Measurements from ENCODE around the gene ARSG. TPM values are rescaled to one million over a fixed set of nuclear protein-coding genes. Genes with fewer than 3 reads are reported as not detected.

Gene ARSG
- polyA plus RNA-seq, 1 donor from 2014 or later = 16.9 TPM

- Histone ChIP-seq H3K36me3 (ENCODE audit: insufficient read depth, low read length) (no peaks in the 10 kb centered on the region), H3F3A (ENCODE audit: insufficient read depth, low read length, poor library complexity, severe bottlenecking) (no peaks in the 10 kb centered on the region), H3K79me2 (replicated peaks; ENCODE audit: insufficient read depth, low read length) (no peaks in the 10 kb centered on the region), H4K20me1 (ENCODE audit: insufficient read depth) (no peaks in the 10 kb centered on the region), H2AFZ (ENCODE audit: low read depth, low read length) (no peak overlapping the region), H3K9me2 (ENCODE audit: insufficient read depth, low read length) (no peaks in the 10 kb centered on the region), H3K9ac (ENCODE audit: low read length) (no peak overlapping the region), H3K4me3 (ENCODE audit: low read length) (no peak overlapping the region), H3K27ac (ENCODE audit: low read length) (no peak overlapping the region), H3K27me3 (ENCODE audit: insufficient read depth, low read depth, low read length) (no peaks in the 10 kb centered on the region), H3K4me2 (ENCODE audit: low read length) (no peak overlapping the region), H3K9me3 (ENCODE audit: low read length) (no peaks in the 10 kb centered on the region)
- no peak for TF ChIP-seq RAD21 (conservative IDR thresholded peaks at IDR 0.05)
- peak; percentile 81 for TF ChIP-seq EP300 (conservative IDR thresholded peaks at IDR 0.05; ENCODE audit: poor library complexity, severe bottlenecking)
- TF ChIP-seq SMC3 (conservative IDR thresholded peaks at IDR 0.05; ENCODE audit: poor library complexity) = no peak
- peak; percentile 64 for TF ChIP-seq POLR2AphosphoS5 (IDR thresholded peaks at IDR 0.05)
- no peak for TF ChIP-seq MXI1 (conservative IDR thresholded peaks at IDR 0.05; ENCODE audit: poor library complexity, severe bottlenecking)
- no peak for TF ChIP-seq TAF1 (IDR thresholded peaks at IDR 0.05; ENCODE audit: low read depth)
- no peak for TF ChIP-seq CTCF (IDR thresholded peaks at IDR 0.05; ENCODE audit: poor library complexity, severe bottlenecking)
- TF ChIP-seq EZH2 (IDR thresholded peaks at IDR 0.05; ENCODE audit: borderline replicate concordance, insufficient read depth, low read length, poor library complexity, severe bottlenecking) = no peak
- TF ChIP-seq REST (IDR thresholded peaks at IDR 0.05; ENCODE audit: borderline replicate concordance) = no peak
Measured at GRCh38 chr17:68341482-68341881, 50.2 kb downstream of the ARSG start.

GRCh38 chr17:68343976-68344375 is 52.7 kb downstream of the ARSG start:
- Histone ChIP-seq H2AFZ (ENCODE audit: low read depth, low read length) (no peak overlapping the region), H3K27ac (ENCODE audit: low read length) (no peak overlapping the region), H3K27me3 (ENCODE audit: insufficient read depth, low read depth, low read length) (no peaks in the 10 kb centered on the region), H3K36me3 (ENCODE audit: insufficient read depth, low read length) (no peaks in the 10 kb centered on the region), H4K20me1 (ENCODE audit: insufficient read depth) (no peaks in the 10 kb centered on the region), H3K9me2 (ENCODE audit: insufficient read depth, low read length) (no peaks in the 10 kb centered on the region), H3F3A (ENCODE audit: insufficient read depth, low read length, poor library complexity, severe bottlenecking) (no peaks in the 10 kb centered on the region), H3K9me3 (ENCODE audit: low read length) (no peaks in the 10 kb centered on the region), H3K4me3 (ENCODE audit: low read length) (no peak overlapping the region), H3K9ac (ENCODE audit: low read length) (no peak overlapping the region), H3K79me2 (replicated peaks; ENCODE audit: insufficient read depth, low read length) (no peaks in the 10 kb centered on the region), H3K4me2 (ENCODE audit: low read length) (no peak overlapping the region)
- TF ChIP-seq TAF1 (IDR thresholded peaks at IDR 0.05; ENCODE audit: low read depth) = no peak

GRCh38 chr17:68344701-68345136 is 53.4 kb downstream of the ARSG start:
- H3K9me3 ChIP-seq (ENCODE audit: low read length) = no peaks in the 10 kb centered on the region
- H3K79me2 ChIP-seq (replicated peaks; ENCODE audit: insufficient read depth, low read length) = no peaks in the 10 kb centered on the region
- TF ChIP-seq RAD21 (conservative IDR thresholded peaks at IDR 0.05) (no peak), SMC3 (conservative IDR thresholded peaks at IDR 0.05; ENCODE audit: poor library complexity) (no peak), MXI1 (conservative IDR thresholded peaks at IDR 0.05; ENCODE audit: poor library complexity, severe bottlenecking) (no peak), REST (IDR thresholded peaks at IDR 0.05; ENCODE audit: borderline replicate concordance) (no peak), EZH2 (IDR thresholded peaks at IDR 0.05; ENCODE audit: borderline replicate concordance, insufficient read depth, low read length, poor library complexity, severe bottlenecking) (no peak)
- H3K4me2 ChIP-seq (ENCODE audit: low read length) = no peak overlapping the region
- no peaks in the 10 kb centered on the region for H3K9me2 ChIP-seq (ENCODE audit: insufficient read depth, low read length)
- no peak overlapping the region for H3K9ac ChIP-seq (ENCODE audit: low read length)
- H3K27me3 ChIP-seq (ENCODE audit: insufficient read depth, low read depth, low read length) = no peaks in the 10 kb centered on the region
- no peaks in the 10 kb centered on the region for H4K20me1 ChIP-seq (ENCODE audit: insufficient read depth)
- no peak overlapping the region for H3K4me3 ChIP-seq (ENCODE audit: low read length)
- H3F3A ChIP-seq (ENCODE audit: insufficient read depth, low read length, poor library complexity, severe bottlenecking) = no peaks in the 10 kb centered on the region
- H2AFZ ChIP-seq (ENCODE audit: low read depth, low read length) = no peak overlapping the region
- H3K36me3 ChIP-seq (ENCODE audit: insufficient read depth, low read length) = no peaks in the 10 kb centered on the region
- H3K27ac ChIP-seq (ENCODE audit: low read length) = no peak overlapping the region
